Parathyroid adenoma (tissue), 2 donors: ENCODE measurements around the gene PPP1R15B.

Experiments used
- H2AFZ ChIP-seq: fragments of 300-600 bp; sonication (generic); one replicate; pipeline ENCODE4 v1.7.0; 2017; ENCODE audit warnings: antibody characterized with exemption, mild to moderate bottlenecking
- H3K27ac ChIP-seq: fragments of 300-600 bp; sonication (generic); one replicate; pipeline ENCODE4 v1.7.0; 2017
- H3K27me3 ChIP-seq: fragments of 300-600 bp; sonication (generic); one replicate; pipeline ENCODE4 v1.7.0; 2017; ENCODE audit warnings: low read length; ENCODE audit not compliant: control insufficient read depth, insufficient read depth
- H3K36me3 ChIP-seq: fragments of 300-600 bp; sonication (generic); one replicate; pipeline ENCODE4 v1.7.0; 2017; ENCODE audit warnings: low read length; ENCODE audit not compliant: control insufficient read depth, insufficient read depth
- H3K4me1 ChIP-seq: fragments of 300-600 bp; sonication (generic); one replicate; pipeline ENCODE4 v1.7.0; 2017; ENCODE audit warnings: control low read depth
- H3K4me2 ChIP-seq: fragments of 300-600 bp; sonication (generic); one replicate; pipeline ENCODE4 v1.7.0; 2017; ENCODE audit warnings: low read length
- H3K4me3 ChIP-seq: fragments of 300-600 bp; sonication (generic); one replicate; pipeline ENCODE4 v1.7.0; 2017; ENCODE audit warnings: low read depth, low read length
- H3K79me2 ChIP-seq: fragments of 300-600 bp; sonication (generic); one replicate; pipeline ENCODE4 v1.7.0; 2017; ENCODE audit warnings: control low read depth
- H3K9ac ChIP-seq: fragments of 300-600 bp; sonication (generic); one replicate; pipeline ENCODE4 v1.7.0; 2017; ENCODE audit warnings: mild to moderate bottlenecking
- H3K9me3 ChIP-seq: fragments of 300-600 bp; sonication (generic); one replicate; pipeline ENCODE4 v1.7.0; 2017; ENCODE audit warnings: low read length; ENCODE audit not compliant: control insufficient read depth
- TF ChIP-seq, protein P1 (sequence below): fragments of 300-600 bp; sonication (generic); IDR thresholded peaks from one replicate; pipeline ENCODE4 v1.7.0; 2017; ENCODE audit warnings: antibody characterized with exemption, mild to moderate bottlenecking
- donor health status: primary hyperparathyroidism.

PPP1R15B gene

DNA sequence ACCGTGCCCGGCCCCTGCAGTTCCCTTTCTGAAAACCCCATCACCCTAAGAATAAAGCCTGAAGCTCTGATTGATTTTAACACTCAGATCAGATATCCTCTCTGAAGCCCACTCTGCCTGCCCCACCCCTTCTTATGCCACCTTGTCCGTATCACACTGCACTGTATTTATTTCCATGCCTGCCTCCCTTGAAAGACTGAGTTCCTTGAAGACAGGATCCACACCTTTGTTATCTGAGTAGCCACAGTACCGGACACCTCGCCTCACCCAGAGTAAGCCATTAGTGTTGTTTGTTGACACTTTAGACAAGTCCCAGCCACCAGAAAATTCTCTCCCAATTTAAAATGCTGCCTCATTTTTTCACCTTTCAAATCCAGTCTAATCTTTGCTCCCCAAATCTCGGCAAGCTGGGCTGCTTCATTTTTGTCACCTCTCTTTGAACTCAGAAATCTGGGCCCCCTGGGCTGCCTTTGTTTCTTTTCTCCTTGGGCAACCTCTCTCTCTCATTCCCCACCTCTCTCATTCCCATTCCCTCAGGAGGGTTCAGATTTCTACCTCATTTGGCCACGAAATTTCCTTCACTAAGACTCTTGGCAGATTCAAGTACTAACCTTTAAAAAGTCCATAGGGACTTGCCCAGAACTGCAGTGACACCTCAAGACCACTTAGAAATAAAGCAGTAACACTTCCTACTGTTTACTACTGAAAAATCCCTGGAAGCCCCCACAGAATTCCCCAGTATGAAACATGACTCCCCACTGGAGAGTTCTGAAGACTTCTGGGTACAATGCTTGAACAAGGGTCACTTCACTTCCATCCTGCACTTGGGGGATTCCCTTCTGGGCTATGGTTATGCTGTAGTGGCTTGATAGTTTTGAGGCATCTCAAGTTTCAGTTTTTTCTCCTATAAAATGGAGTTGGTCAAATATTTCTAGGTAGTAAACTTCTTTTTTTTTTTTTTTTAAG, 8.7 kb upstream of the PPP1R15B start:
- no peak overlapping the region for H2AFZ ChIP-seq
- H3K79me2 ChIP-seq: no peaks in the 10 kb centered on the region
- H3K27me3 ChIP-seq: no peaks in the 10 kb centered on the region
- no peak overlapping the region for H3K4me3 ChIP-seq
- no peak overlapping the region for H3K4me2 ChIP-seq
- H3K36me3 ChIP-seq: no peaks in the 10 kb centered on the region
- H3K9ac ChIP-seq: no peak overlapping the region
- peaks cover 9% of the 10 kb centered on the region for H3K4me1 ChIP-seq
- TF ChIP-seq, protein P1, sequence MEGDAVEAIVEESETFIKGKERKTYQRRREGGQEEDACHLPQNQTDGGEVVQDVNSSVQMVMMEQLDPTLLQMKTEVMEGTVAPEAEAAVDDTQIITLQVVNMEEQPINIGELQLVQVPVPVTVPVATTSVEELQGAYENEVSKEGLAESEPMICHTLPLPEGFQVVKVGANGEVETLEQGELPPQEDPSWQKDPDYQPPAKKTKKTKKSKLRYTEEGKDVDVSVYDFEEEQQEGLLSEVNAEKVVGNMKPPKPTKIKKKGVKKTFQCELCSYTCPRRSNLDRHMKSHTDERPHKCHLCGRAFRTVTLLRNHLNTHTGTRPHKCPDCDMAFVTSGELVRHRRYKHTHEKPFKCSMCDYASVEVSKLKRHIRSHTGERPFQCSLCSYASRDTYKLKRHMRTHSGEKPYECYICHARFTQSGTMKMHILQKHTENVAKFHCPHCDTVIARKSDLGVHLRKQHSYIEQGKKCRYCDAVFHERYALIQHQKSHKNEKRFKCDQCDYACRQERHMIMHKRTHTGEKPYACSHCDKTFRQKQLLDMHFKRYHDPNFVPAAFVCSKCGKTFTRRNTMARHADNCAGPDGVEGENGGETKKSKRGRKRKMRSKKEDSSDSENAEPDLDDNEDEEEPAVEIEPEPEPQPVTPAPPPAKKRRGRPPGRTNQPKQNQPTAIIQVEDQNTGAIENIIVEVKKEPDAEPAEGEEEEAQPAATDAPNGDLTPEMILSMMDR: no peak
- H3K9me3 ChIP-seq: no peaks in the 10 kb centered on the region
- no peak overlapping the region for H3K27ac ChIP-seq

DNA sequence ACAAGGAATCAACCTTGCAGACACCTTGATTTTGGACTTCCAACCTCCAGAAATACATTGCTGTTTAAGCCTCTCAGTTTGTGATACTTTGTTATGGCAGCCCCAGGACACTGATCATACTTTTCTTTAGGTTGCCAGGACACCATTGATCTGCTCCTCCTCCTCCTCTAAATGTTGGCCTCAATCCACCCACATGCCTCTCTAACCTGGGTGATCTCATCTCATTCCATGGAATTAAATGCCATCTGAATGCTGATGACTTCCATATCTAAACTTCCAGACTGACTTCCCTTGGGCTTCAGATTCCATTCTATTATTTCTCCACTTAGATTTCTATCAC, 7.4 kb upstream of the PPP1R15B start:
- Histone ChIP-seq H3K27ac (peak overlapping the region; percentile 27), H3K27me3 (no peaks in the 10 kb centered on the region), H3K4me2 (no peak overlapping the region), H3K4me3 (no peak overlapping the region), H2AFZ (no peak overlapping the region), H3K4me1 (peaks cover 9% of the 10 kb centered on the region), H3K9me3 (no peaks in the 10 kb centered on the region), H3K9ac (no peak overlapping the region), H3K36me3 (no peaks in the 10 kb centered on the region), H3K79me2 (no peaks in the 10 kb centered on the region)
- TF ChIP-seq, protein P1: no peak

- Histone ChIP-seq H2AFZ (no peak overlapping the region), H3K27me3 (no peaks in the 10 kb centered on the region), H3K4me3 (no peak overlapping the region), H3K4me1 (peaks cover 9% of the 10 kb centered on the region), H3K79me2 (no peaks in the 10 kb centered on the region), H3K9ac (no peak overlapping the region), H3K9me3 (no peaks in the 10 kb centered on the region), H3K4me2 (no peak overlapping the region), H3K36me3 (no peaks in the 10 kb centered on the region), H3K27ac (peak overlapping the region; percentile 83)
- TF ChIP-seq, protein P1: no peak
These were observed 6.8 kb upstream of the PPP1R15B start for GRCh38 chr1:204418174-204419063.

DNA sequence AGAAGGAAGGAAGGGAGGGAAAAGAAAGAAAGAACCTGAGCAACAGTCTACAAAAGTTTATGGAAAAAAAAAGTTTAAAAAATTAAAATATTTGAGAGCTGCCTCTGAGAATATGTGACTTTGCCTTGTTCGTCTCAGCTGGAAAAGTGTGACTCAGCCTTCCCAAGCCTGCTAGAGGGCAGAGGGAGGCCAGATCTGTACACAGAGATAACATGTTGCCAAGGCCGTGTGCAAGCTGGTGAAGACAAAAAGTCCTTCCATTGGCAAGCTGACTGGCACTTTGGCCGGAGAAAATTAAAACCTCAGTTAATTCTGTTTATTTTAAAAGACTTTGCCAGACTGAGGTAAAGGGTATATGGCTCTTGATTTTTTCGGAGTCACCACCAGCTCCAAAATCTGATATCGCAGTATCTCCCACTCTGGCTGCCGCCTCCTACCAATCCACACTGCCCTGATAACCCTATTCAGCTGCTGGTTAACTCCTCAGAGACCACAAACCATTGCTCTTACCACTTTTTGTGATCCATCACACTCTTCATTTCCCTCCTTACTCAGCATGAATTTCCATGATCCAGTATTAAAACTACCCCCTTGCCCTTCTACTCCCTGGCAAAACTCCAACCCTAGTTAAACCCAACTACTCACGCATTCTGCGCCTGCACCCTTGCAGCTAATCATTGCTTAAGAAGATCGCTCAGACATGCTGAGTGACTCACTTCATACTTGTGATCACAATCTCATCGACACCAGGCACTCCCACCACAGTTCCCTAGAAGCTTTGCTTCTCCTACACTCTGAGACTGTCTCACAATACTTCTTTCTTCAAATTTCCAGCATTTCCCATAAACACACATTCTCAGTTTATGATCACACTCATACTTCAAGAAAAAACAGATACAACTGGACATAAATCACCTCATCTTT, 5.7 kb upstream of the PPP1R15B start:
- Histone ChIP-seq H3K4me2 (peak overlapping the region; percentile 55), H3K27ac (peak overlapping the region; percentile 83), H3K4me1 (peaks cover 9% of the 10 kb centered on the region), H3K9ac (no peak overlapping the region), H3K27me3 (no peaks in the 10 kb centered on the region), H3K4me3 (peak overlapping the region; percentile 19), H3K79me2 (no peaks in the 10 kb centered on the region), H3K36me3 (no peaks in the 10 kb centered on the region), H3K9me3 (no peaks in the 10 kb centered on the region), H2AFZ (peak overlapping the region; percentile 64)
- TF ChIP-seq, protein P1: no peak
